VCaP (cell line): ENCODE results near the gene AP2A1.

ENCODE experiments used
- H3K27ac ChIP-seq: fragments of 450-650 bp; 2 replicates; pipeline ENCODE4 v1.5.1; 2017
- TF ChIP-seq, protein P1 (sequence below): fragments of 450-650 bp; conservative IDR thresholded peaks from 2 replicates; pipeline ENCODE4 v1.5.1; 2017; ENCODE audit warnings: mild to moderate bottlenecking, moderate library complexity

Gene AP2A1

DNA sequence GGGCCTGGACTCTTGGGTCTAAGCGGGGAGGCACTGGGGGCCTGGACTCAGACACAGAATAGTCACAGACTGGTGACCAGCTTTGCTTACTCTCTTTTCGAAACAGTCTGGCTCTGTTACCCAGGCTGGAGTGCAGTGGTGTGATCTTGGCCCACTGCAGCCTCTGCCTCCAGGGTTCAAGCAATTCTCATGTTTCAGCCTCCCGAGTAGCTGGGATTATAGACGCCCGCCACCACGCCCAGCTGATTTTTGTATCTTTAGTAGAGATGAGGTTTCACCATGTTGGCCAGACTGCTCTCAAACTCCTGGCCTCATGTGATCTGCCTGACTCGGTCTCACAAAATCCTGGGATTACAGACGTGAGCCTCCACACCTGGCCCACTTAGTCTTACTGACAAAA is 62.4 kb downstream of the AP2A1 start:
- TF ChIP-seq, protein P1, sequence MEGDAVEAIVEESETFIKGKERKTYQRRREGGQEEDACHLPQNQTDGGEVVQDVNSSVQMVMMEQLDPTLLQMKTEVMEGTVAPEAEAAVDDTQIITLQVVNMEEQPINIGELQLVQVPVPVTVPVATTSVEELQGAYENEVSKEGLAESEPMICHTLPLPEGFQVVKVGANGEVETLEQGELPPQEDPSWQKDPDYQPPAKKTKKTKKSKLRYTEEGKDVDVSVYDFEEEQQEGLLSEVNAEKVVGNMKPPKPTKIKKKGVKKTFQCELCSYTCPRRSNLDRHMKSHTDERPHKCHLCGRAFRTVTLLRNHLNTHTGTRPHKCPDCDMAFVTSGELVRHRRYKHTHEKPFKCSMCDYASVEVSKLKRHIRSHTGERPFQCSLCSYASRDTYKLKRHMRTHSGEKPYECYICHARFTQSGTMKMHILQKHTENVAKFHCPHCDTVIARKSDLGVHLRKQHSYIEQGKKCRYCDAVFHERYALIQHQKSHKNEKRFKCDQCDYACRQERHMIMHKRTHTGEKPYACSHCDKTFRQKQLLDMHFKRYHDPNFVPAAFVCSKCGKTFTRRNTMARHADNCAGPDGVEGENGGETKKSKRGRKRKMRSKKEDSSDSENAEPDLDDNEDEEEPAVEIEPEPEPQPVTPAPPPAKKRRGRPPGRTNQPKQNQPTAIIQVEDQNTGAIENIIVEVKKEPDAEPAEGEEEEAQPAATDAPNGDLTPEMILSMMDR, result no peak
- no peak overlapping the region for H3K27ac ChIP-seq

DNA sequence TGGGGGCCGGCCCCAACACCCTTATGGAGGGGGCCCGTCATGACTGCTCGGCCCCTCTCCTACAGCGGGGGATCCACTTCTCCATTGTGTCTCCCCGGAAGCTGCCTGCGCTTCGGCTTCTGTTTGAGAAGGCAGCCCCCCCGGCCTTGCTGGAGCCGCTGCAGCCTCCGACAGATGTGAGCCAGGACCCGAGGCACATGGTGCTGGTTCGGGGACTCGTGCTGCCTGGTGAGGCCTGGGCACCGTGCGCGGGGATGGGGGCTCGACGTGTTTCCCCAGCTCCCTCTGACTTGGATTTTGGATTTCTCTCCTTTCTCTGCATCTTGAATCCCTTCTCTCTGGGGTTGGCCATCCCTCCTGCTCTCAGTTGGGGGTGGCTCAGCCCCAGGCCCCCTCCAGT is 62.9 kb downstream of the AP2A1 start:
- no peak overlapping the region for H3K27ac ChIP-seq
- TF ChIP-seq, protein P1, result no peak

DNA sequence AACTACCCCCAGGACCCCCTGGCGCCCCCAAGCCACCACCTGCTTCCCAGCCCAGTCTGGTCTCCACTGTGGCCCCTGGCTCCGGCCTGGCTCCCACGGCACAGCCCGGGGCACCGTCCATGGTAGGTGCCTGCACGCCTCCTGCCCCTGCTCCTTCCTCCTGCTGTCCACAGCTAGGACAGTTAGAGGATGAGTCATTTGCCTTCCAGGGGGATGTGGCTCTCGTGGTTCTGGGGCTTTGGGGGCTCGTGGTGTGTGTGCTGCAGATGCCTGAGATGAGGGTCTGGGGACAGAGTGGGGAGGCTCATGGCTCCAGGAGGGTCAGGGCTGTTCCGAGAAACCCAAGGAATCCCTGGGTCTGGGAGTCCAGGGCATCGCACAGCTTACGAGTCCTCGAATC is 64.0 kb downstream of the AP2A1 start:
- TF ChIP-seq, protein P1, result no peak
- no peak overlapping the region for H3K27ac ChIP-seq

DNA sequence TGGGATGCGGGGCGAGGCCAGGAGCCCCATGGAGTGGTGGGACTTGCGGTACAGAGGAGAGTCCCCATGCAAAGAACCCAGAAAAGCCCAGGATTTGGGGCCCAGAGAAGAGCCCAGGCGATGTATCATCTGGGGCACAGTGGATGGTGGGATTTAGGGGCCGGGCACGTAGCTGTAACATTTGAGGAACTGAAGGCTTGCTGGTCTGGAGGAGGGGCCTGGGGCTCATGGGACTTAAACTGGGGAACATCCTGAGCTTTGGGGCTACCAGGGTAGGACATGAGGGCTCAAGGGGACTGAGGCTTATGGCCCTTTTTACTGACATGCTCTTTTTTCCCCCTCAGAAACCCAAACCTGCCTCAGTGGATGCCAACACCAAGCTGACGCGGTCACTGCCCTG is 64.8 kb downstream of the AP2A1 start:
- H3K27ac ChIP-seq, result no peak overlapping the region
- TF ChIP-seq, protein P1, result no peak

DNA sequence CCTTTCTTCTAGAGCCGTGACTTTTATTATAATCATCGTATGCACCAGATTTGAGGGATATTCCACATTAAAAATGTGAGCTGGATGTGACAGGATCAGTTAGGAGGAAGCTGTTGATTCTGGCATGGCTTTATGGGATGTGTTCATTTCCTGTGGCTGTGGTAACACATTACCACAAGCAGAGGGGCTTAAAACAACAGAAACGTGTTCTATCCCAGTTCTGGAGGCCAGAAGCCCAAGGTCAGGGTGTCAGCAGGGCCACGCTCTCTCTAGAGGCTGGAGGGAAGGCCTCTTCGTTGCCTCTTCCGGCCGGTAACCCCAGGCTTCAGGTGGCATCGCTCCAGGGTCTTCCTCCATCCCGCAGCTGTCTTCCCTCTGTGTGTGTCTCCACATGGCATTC is 65.8 kb downstream of the AP2A1 start:
- TF ChIP-seq, protein P1, result no peak
- no peak overlapping the region for H3K27ac ChIP-seq

DNA sequence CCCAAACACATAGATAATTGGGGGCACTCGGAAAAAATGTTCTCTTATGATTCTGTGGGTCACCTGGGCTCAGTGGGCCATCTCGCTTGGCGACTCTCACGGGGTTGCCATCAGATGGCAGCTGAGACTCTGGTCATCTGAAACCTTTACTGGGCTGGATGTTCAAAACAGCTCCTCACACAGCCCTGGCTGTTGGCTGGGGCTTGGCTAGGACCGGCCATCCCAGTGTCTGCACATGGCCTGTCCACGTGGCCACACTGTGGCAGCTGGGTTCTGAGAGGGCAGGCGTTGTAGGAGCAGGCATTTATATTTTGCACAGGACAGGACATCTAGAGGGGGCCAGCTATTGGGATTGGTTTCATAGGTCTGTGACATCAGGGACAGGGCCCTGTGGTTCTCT is 66.8 kb downstream of the AP2A1 start:
- H3K27ac ChIP-seq, result no peak overlapping the region
- TF ChIP-seq, protein P1, result no peak

DNA sequence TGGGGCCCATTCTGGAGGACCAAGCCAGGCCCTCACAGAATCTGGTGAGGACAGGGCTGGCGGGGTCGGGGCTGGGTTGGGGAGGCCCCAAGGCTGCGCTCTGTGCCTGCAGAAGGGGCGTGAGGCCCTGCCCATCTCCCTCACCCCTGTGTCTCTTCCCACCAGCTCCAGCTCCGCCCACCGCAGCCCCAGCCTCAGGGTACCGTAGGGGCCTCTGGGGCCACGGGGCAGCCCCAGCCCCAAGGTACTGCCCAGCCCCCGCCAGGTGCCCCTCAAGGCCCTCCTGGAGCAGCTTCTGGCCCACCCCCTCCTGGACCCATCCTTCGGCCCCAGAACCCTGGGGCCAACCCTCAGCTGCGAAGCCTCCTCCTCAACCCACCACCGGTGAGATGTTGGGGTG is 68.8 kb downstream of the AP2A1 start:
- TF ChIP-seq, protein P1, result no peak
- no peak overlapping the region for H3K27ac ChIP-seq
